ENCODE measurements around the gene HOXA10.
A peak's percentile ranks its signal among the peaks of the same experiment; 100 is the strongest.

Gene HOXA10

GRCh38 chr7:27165089-27165995 lies 8.8 kb downstream of the HOXA10 start, which contains the start of gene HOXA9:
Gene HOXA9 (minus strand): TSS chr7:27165537. CDS start chr7:27165457, 80 bp downstream.
- peak; percentile 87 for DNase-seq

DNA sequence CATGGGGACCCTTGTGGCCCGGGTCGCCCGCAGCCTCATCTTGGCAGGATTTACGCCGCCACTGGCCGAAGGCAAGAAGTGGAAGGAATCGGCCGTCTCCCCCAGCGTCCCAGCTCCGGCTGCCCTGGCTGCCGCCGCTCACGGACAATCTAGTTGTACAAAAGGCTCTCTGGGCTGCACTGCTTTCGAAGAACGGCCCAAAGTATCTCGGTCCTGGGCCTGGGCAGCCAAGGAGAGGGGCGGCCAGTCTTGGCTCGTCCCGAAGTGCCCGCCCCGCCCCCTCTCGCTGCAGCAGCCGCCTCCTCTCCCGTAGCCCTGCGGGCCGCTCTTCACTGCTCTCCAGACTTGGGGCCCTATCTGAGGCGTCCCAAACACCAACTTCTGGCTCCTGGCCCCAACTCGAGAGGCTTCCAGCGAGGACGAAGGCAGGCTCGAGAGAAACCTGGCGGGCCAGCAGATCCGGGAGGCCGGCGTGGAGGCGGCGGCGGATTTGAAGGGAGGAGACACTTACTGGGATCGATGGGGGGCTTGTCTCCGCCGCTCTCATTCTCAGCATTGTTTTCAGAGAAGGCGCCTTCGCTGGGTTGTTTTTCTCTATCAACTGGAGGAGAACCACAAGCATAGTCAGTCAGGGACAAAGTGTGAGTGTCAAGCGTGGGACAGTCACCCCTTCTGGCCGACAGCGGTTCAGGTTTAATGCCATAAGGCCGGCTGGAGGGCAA lies 9.6 kb downstream of the HOXA10 start:
- DNase-seq: peak; percentile 18

- no peak for DNase-seq
Observed at GRCh38 chr7:27164045-27164366, 10.1 kb downstream of the HOXA10 start.

DNA sequence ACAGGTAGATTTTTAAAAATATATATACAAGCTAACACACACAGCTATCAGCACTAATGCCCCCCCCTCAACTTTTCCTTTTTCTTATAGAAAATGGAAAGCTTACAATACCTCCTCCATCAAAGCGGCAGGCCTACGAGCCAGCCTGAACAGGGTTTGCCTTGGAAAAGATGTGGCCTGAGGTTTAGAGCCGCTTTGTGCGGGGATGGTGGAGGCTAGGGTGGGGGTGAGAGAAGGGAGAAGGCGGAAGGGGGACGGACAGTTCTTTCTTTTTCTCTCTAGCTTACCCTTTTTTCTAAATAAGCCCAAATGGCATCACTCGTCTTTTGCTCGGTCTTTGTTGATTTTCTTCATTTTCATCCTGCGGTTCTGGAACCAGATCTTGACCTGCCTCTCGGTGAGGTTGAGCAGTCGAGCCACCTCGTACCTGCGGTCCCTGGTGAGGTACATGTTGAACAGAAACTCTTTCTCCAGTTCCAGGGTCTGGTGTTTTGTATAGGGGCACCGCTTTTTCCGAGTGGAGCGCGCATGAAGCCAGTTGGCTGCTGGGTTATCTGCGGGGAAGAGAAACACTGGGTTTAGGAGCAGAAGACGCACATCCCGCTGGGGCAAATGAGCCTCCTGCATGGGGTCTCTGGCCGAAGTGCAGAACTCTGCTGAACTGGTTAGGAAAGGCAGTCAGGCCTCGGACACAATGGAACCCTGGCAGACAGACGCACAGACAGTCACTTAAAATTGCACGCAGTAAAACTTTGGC lies 10.7 kb downstream of the HOXA10 start:
- DNase-seq: no peak

- no peak for DNase-seq
Observed at GRCh38 chr7:27162561-27163287, 11.4 kb downstream of the HOXA10 start.

DNA sequence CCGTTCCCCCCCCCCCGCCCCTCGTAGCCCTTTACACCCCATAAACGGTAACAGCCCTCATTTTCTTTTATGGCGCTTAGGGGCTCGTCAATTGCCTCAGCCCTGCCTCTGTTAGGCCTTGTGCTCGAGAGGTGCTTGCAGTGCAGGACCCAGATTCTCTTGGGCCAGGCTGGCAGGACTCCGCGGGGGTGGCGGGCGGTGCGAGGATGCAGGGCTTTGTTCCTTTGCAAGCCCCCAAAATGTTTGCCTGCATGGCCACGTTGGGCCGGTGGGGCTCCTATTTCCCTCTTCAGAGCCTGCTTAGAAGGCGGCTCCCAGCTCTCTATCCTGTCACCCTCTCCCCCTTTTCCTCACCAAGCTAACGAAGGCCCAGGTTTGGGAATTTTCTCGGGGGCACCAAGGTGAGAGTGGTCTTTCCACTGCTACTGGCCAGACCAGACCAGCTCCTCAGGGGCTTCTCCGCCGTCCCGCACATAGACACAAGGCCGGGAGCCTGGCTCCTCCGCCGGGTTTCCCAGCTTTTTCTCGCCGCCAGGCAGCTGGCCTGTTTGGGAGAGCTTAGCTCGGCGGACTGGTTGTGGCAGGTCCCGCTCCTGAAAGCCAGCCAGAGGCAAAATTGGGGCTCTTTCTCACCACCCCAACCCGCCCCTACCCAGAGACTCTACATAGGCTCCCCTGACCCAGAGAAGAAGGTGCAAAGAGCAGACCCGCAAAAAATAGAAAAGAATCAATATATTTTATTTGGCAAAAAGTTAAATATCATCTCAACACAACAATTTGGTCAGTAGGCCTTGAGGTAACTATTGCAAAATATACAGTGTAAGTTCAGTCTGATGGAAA lies 12.2 kb downstream of the HOXA10 start:
- peak; percentile 18 for DNase-seq

GRCh38 chr7:27161214-27161720 lies 12.9 kb downstream of the HOXA10 start:
- peak; percentile 22 for DNase-seq

- peak; percentile 80 for DNase-seq
Observed at GRCh38 chr7:27160546-27161213, 13.4 kb downstream of the HOXA10 start.

GRCh38 chr7:27160145-27160545 lies 14.0 kb downstream of the HOXA10 start:
- no peak for DNase-seq

GRCh38 chr7:27159266-27160144 lies 14.6 kb downstream of the HOXA10 start:
- DNase-seq: no peak

DNA sequence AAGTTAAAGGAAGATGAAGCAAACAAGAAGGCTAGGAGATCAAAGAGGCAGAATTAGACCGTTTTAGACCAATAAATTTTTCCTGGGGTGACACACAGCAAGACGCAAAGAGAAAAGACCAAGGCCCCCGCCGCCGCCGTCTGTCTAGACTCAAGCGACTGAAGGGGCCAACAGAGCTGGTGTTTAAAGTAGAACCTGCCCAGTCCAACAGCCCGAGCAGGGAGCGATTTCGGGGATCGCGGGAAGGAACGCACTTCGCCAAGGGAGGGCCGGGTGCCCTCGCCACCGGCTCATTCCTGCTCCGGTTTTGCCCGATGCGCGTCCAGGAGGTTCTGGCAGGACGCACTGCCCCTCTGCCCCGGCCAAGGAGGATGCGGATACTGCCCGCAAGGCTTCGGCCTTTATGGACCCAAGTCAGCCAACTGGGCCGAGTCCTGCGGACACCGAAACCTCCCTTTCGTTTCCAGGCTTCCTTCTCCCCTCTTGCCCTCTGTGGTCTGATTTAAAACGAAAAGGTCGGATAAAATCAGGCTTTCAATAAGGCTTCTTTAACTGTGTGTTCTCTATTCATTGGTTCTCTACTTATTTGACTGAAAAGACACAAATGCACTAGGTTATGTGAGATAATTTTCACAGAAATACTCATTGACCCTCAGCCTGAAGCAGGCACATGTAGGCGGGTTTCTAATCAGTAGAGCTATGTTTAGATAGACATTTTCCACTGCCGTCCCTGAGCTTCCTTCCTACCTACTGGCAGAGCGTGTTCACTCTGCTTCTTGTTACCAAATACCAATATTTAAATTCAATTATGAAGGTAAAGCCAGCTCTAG lies 15.5 kb downstream of the HOXA10 start:
- no peak for DNase-seq

DNA sequence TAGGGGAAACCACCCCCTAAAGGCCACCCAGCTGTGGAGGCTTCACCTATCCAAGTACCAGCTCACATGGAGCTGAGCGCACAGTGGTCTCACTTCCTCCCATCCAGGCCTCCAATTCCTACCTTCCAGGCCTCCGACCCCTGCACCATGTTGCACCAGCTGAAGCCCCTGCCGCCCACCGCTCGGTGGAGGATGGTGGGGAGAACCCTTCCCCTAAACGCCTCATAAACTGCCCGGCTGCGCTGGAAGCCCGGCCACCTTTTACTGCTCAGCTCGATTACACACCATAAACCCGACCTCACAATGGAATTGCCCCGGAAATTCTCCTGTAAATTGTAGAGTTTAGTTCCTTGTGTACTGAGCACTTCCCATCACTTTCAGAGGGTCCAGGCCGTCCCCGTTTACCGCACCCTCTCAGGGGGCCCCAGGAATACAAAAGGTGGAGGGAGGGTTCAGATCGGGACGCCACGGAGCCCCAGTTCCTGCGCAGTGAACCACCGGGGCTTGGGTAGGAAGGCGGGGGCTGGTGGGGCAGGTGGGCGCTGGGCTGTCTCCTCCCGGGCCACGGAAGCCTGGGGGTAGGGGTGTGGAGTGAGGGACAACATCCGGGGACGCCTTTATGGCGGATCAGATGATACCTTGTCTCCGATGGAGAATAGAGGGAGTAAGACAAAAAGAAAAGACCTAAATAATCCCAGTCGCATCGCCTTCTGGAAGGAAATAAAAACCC lies 16.3 kb downstream of the HOXA10 start:
- no peak for DNase-seq

DNA sequence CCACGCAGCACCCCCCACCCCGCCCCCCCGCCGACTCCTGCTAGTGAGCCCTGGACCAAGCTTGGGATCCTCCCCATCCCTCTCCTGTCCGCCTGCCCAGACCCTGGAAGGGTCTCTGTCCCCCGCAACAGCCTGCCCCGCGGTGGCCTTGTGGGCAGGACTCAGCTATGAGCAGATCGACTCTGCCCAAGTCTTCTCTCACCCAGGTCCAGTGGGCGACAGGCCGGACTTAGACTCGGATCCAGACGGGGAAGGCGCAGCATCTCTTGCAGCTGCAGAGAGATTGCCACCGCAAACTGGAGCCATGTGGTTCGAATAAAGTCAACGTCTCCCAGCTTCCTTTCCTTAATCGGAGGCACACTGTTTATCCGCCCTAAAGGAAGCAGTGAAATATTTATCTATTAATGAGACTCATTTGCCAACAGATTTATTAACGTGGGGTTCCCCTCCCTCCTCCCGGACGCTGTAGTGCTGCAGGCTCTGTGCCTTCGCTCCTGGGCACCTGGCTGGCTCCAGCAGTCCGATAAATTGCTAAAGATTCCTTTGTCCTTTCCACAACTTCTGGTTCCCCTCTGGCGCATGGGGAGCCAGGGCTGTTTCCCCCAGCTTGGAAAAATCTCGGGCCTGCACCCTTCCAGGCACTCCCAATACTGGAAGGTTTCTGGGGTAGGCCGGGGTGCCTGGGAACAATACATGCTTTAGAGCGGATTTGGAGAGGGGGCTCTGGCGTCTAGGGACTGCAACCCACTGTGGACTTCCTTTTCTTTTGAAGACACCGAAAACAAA lies 17.0 kb downstream of the HOXA10 start:
- no peak for DNase-seq

- peak; percentile 84 for DNase-seq
Observed at GRCh38 chr7:27156508-27156898, 17.6 kb downstream of the HOXA10 start, which contains the start of gene HOXA7. Gene HOXA7 (minus strand): TSS chr7:27156675. CDS start chr7:27156545, 130 bp downstream.

DNA sequence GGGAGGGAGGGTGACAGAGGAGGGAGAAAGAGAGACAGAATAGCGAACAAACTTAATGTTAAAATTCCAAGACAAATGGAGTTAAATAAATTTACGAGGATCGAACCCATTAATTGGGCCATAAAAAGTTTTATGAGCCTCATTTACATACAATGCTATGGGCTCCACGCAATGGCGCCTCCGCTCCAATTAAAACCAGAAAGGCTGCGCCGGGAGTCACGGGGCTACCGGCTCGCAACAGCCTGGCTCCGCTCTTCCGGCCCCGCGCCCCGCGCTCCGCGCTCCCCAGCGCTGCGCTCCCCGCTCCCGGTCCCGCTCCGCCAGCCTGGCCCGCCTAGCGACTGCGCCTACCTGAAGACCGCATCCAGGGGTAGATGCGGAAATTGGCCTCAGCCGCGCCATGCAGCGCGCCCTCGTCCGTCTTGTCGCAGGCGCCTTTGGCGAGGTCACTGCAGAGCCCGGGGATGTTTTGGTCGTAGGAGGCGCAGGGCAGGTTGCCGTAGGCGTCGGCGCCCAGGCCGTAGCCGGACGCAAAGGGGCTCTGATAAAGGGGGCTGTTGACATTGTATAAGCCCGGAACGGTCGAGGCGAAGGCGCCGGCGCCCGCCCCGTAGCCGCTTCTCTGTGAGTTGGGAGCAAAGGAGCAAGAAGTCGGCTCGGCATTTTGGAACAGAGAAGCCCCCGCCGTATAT lies 18.2 kb downstream of the HOXA10 start:
- peak; percentile 52 for DNase-seq

All from EL (cell line).